GM19455 (cell line): ENCODE results near the gene MRO.

ENCODE experiments used
- ATAC-seq: cut with Tn5 transposase; IDR thresholded peaks from one replicate; pipeline ENCODE4 v1.9.1; 2021; ENCODE audit not compliant: unreplicated experiment

Gene MRO

GRCh38 chr18:50748243-50749229, 71.3 kb downstream of the MRO start:
- ATAC-seq = no peak

GRCh38 chr18:50747849-50748242, 72.0 kb downstream of the MRO start:
- no peak for ATAC-seq

- no peak for ATAC-seq
Measured at GRCh38 chr18:50745945-50746344, 73.9 kb downstream of the MRO start.
